ENCODE measurements around the gene WIPI1.

DNA sequence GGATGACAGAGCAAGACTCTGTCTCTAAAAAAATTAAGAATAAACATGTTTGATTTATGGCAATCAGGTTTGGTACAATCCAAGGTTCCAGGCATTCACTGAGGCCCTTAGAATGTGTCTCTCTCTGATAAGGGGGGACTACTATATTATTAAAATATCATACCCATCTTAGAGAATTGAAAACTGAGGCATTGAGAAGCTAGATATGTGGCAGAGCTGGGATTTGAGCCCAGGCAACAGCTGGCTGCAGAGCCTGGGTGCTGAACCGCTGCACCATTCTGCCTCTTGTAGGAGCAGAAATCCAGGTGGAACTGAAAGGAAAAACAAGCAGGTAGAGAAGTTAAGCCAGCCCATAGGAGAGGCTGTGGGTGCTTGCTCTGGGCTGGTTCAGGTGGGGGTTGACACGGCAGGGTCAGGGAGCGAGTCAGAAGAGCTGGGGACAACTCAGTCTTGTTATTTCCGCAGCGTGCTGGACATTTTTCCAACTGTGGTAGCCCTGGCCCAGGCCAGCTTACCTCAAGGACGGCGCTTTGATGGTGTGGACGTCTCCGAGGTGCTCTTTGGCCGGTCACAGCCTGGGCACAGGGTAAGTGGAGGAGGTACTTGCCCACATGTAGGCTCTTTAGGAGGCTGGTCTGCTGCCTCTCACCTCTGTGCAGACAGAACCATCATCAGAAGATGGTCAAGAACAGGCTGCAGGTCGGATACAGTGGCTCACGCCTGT, 62.5 kb downstream of the WIPI1 start:
- TF ChIP-seq, protein P1, sequence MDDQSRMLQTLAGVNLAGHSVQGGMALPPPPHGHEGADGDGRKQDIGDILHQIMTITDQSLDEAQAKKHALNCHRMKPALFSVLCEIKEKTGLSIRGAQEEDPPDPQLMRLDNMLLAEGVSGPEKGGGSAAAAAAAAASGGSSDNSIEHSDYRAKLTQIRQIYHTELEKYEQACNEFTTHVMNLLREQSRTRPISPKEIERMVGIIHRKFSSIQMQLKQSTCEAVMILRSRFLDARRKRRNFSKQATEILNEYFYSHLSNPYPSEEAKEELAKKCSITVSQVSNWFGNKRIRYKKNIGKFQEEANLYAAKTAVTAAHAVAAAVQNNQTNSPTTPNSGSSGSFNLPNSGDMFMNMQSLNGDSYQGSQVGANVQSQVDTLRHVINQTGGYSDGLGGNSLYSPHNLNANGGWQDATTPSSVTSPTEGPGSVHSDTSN (IDR thresholded peaks at IDR 0.05): no peak
- TF ChIP-seq, protein P2, sequence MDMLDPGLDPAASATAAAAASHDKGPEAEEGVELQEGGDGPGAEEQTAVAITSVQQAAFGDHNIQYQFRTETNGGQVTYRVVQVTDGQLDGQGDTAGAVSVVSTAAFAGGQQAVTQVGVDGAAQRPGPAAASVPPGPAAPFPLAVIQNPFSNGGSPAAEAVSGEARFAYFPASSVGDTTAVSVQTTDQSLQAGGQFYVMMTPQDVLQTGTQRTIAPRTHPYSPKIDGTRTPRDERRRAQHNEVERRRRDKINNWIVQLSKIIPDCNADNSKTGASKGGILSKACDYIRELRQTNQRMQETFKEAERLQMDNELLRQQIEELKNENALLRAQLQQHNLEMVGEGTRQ (IDR thresholded peaks at IDR 0.05): no peak
- TF ChIP-seq HDAC2 (IDR thresholded peaks at IDR 0.05) (no peak), POLR2A (IDR thresholded peaks at IDR 0.05; ENCODE audit: low read length) (no peak), EP300 (IDR thresholded peaks at IDR 0.05) (no peak), CBX2 (IDR thresholded peaks at IDR 0.05; ENCODE audit: borderline replicate concordance, low read depth) (no peak), RAD21 (conservative IDR thresholded peaks at IDR 0.05 in 1 of 2, IDR thresholded peaks at IDR 0.05 in 1 of 2) (no peak), SREBF2 (IDR thresholded peaks at IDR 0.05) (no peak)
- TF ChIP-seq, protein P3, sequence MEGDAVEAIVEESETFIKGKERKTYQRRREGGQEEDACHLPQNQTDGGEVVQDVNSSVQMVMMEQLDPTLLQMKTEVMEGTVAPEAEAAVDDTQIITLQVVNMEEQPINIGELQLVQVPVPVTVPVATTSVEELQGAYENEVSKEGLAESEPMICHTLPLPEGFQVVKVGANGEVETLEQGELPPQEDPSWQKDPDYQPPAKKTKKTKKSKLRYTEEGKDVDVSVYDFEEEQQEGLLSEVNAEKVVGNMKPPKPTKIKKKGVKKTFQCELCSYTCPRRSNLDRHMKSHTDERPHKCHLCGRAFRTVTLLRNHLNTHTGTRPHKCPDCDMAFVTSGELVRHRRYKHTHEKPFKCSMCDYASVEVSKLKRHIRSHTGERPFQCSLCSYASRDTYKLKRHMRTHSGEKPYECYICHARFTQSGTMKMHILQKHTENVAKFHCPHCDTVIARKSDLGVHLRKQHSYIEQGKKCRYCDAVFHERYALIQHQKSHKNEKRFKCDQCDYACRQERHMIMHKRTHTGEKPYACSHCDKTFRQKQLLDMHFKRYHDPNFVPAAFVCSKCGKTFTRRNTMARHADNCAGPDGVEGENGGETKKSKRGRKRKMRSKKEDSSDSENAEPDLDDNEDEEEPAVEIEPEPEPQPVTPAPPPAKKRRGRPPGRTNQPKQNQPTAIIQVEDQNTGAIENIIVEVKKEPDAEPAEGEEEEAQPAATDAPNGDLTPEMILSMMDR (IDR thresholded peaks at IDR 0.05): no peak
- TF ChIP-seq, protein P4, sequence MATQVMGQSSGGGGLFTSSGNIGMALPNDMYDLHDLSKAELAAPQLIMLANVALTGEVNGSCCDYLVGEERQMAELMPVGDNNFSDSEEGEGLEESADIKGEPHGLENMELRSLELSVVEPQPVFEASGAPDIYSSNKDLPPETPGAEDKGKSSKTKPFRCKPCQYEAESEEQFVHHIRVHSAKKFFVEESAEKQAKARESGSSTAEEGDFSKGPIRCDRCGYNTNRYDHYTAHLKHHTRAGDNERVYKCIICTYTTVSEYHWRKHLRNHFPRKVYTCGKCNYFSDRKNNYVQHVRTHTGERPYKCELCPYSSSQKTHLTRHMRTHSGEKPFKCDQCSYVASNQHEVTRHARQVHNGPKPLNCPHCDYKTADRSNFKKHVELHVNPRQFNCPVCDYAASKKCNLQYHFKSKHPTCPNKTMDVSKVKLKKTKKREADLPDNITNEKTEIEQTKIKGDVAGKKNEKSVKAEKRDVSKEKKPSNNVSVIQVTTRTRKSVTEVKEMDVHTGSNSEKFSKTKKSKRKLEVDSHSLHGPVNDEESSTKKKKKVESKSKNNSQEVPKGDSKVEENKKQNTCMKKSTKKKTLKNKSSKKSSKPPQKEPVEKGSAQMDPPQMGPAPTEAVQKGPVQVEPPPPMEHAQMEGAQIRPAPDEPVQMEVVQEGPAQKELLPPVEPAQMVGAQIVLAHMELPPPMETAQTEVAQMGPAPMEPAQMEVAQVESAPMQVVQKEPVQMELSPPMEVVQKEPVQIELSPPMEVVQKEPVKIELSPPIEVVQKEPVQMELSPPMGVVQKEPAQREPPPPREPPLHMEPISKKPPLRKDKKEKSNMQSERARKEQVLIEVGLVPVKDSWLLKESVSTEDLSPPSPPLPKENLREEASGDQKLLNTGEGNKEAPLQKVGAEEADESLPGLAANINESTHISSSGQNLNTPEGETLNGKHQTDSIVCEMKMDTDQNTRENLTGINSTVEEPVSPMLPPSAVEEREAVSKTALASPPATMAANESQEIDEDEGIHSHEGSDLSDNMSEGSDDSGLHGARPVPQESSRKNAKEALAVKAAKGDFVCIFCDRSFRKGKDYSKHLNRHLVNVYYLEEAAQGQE (IDR thresholded peaks at IDR 0.05): no peak
- TF ChIP-seq, protein P5, sequence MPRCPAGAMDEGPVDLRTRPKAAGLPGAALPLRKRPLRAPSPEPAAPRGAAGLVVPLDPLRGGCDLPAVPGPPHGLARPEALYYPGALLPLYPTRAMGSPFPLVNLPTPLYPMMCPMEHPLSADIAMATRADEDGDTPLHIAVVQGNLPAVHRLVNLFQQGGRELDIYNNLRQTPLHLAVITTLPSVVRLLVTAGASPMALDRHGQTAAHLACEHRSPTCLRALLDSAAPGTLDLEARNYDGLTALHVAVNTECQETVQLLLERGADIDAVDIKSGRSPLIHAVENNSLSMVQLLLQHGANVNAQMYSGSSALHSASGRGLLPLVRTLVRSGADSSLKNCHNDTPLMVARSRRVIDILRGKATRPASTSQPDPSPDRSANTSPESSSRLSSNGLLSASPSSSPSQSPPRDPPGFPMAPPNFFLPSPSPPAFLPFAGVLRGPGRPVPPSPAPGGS (IDR thresholded peaks at IDR 0.05): no peak
